Panc1 (cell line): ENCODE measurements around the gene PRRG3.

ENCODE experiments used
- CTCF ChIP-seq: fragments of 450-650 bp; IDR thresholded peaks from 2 replicates; pipeline ENCODE4 v1.5.1; 2017; ENCODE audit warnings: mild to moderate bottlenecking
- POLR2AphosphoS5 ChIP-seq: IDR thresholded peaks from 2 replicates; pipeline ENCODE4 v1.6.1; 2012; ENCODE audit warnings: mild to moderate bottlenecking, low read depth, low read length, moderate library complexity

DNA sequence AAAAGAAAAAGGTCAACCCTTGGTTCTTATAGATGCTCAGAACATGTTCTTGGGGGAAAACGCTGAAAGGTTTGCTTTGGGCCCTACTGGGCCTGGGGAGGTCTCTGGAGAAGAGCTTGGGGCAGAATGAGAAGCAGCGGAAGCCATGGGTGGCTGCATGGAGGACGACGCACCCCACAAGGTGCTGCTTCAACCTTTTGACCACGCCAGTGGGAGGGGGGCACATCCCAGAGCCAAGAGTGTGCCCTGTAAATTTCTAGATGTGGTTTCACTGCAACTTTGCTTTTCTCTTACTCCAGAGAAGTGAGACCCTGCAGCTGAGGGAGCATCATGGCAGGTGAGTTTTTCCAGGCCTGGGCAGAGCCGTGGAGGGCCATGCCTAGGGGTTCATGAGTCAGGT, 3.2 kb downstream of the PRRG3 start:
- TF ChIP-seq POLR2AphosphoS5: no peak
- no peak for TF ChIP-seq CTCF
